WI38 (cell line): ENCODE data around the gene SGF29.

ENCODE experiments used
- H3K4me3 ChIP-seq: 2 replicates; pipeline ENCODE4 v1.5.1; 2011; ENCODE audit warnings: low read depth, mild to moderate bottlenecking, control low read depth, low read length
- TF ChIP-seq, protein P1 (sequence below): IDR thresholded peaks from 2 replicates; pipeline ENCODE4 v1.5.1; 2012; ENCODE audit warnings: low read depth, mild to moderate bottlenecking, control low read depth, low read length

The SGF29 gene

DNA sequence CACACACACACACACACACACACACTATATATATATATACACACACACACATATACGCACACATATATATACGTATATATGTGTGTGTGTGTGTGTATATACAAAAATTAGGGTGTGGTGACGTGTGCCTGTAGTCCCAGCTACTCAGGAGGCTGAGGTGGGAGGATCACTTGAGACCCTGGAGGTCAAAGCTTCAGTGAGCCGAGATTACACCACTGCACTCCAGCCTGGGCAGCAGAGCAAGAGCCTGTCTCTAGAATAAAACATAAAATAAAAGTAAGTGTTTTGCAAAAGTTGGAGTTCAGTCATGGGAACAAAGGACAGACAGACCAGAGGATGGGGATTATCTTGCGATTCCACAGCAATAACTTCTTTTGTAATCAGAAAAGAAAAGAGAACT lies 25.7 kb upstream of the SGF29 start:
- TF ChIP-seq, protein P1, sequence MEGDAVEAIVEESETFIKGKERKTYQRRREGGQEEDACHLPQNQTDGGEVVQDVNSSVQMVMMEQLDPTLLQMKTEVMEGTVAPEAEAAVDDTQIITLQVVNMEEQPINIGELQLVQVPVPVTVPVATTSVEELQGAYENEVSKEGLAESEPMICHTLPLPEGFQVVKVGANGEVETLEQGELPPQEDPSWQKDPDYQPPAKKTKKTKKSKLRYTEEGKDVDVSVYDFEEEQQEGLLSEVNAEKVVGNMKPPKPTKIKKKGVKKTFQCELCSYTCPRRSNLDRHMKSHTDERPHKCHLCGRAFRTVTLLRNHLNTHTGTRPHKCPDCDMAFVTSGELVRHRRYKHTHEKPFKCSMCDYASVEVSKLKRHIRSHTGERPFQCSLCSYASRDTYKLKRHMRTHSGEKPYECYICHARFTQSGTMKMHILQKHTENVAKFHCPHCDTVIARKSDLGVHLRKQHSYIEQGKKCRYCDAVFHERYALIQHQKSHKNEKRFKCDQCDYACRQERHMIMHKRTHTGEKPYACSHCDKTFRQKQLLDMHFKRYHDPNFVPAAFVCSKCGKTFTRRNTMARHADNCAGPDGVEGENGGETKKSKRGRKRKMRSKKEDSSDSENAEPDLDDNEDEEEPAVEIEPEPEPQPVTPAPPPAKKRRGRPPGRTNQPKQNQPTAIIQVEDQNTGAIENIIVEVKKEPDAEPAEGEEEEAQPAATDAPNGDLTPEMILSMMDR, result no peak
- H3K4me3 ChIP-seq, result no peak overlapping the region

DNA sequence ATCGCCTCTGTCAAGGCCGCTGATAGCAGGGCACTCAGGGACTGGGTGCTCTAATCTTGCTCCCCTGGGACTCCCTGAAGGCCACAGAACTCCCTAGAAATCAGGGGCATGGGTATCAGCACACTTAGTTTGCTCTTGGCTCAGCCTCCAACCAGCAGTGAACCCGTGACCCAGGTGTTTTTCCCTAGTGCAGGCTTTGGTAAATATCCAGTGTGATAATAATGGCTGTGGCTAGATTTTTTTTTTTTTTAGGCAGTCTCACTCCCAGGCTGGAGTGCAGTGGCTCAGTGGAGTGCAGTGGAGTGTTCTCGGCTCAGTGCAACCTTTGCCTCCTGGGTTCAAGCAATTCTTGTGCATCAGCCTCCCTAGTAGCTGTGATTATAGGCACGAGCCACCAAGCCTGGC lies 25.3 kb upstream of the SGF29 start:
- H3K4me3 ChIP-seq, result no peak overlapping the region
- TF ChIP-seq, protein P1, result no peak

DNA sequence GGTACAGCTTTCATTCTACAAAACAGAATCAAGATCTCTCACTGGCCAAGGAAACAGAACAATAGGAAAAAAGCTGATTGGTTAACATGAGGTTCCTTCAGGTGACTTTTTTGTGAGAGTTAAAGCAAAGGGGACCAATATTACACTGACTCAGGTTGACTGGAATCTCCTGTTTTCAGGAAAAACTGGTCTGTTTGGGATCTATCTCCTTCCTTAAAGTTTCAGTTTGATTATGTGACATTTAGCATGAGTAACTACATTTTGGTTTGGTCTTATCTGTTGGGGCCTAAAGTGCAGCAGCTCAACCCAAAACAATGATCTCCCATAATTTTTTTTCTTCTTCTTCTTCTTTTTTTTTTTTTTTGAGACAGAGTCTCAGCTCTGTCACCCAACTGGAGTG lies 24.6 kb upstream of the SGF29 start:
- no peak overlapping the region for H3K4me3 ChIP-seq
- TF ChIP-seq, protein P1, result no peak

- TF ChIP-seq, protein P1, result no peak
Measured at GRCh38 chr16:28531777-28532744, 21.7 kb upstream of the SGF29 start.

GRCh38 chr16:28532940-28533647 lies 20.6 kb upstream of the SGF29 start:
- TF ChIP-seq, protein P1, result no peak
- no peak overlapping the region for H3K4me3 ChIP-seq

More at GRCh38 chr16:28531777-28532744, 21.7 kb upstream of the SGF29 start:
- H3K4me3 ChIP-seq, result no peak overlapping the region

- TF ChIP-seq, protein P1, result no peak
- no peak overlapping the region for H3K4me3 ChIP-seq
Measured at GRCh38 chr16:28534542-28535373, 19.0 kb upstream of the SGF29 start.
